SK-N-SH treated with all-trans-retinoic acid at 6 μM for 48 hours (cell line): Measurements from ENCODE around the gene TNIK.

Experiments used
- ATAC-seq: fragments of 200-7000 bp; cut with Tn5 transposase; 3 replicates; pipeline ENCODE4 v1.9.1; 2020; ENCODE audit warnings: mild to moderate bottlenecking, moderate library complexity
- ARNTL ChIP-seq: fragments of 450-650 bp; formaldehyde crosslinking; IDR thresholded peaks from 2 replicates; pipeline ENCODE4 v1.5.0; 2020; ENCODE audit warnings: low read depth, mild to moderate bottlenecking, moderate library complexity, borderline replicate concordance
- BACH2 ChIP-seq: fragments of 250-450 bp; sonication (Bioruptor Pico); IDR thresholded peaks from 2 replicates; pipeline ENCODE4 v1.9.0; 2021; ENCODE audit warnings: mild to moderate bottlenecking, borderline replicate concordance
- CSDC2 ChIP-seq: fragments of 250-450 bp; sonication (Bioruptor Pico); IDR thresholded peaks from 2 replicates; pipeline ENCODE4 v1.5.0; 2020; ENCODE audit warnings: mild to moderate bottlenecking, moderate library complexity
- ESRRG ChIP-seq: fragments of 250-450 bp; sonication (Bioruptor Pico); IDR thresholded peaks from 2 replicates; pipeline ENCODE4 v1.6.1; 2021; ENCODE audit warnings: mild to moderate bottlenecking
- GLIS3 ChIP-seq: fragments of 250-450 bp; sonication (Bioruptor Pico); IDR thresholded peaks from 2 replicates; pipeline ENCODE4 v1.5.0; 2020; ENCODE audit warnings: mild to moderate bottlenecking, moderate library complexity
- ISL1 ChIP-seq: fragments of 250-450 bp; sonication (Bioruptor Pico); IDR thresholded peaks from 2 replicates; pipeline ENCODE4 v2.1.2; 2022; ENCODE audit warnings: mild to moderate bottlenecking, moderate library complexity
- OSR1 ChIP-seq: fragments of 250-450 bp; sonication (Bioruptor Pico); IDR thresholded peaks from 2 replicates; pipeline ENCODE4 v1.8.0; 2022; ENCODE audit warnings: moderate library complexity, mild to moderate bottlenecking, inconsistent platforms
- PPARA ChIP-seq: fragments of 250-450 bp; sonication (Bioruptor Pico); IDR thresholded peaks from 2 replicates; pipeline ENCODE4 v1.5.0; 2020; ENCODE audit warnings: mild to moderate bottlenecking, borderline replicate concordance
- RARB ChIP-seq: fragments of 250-450 bp; sonication (Bioruptor Pico); IDR thresholded peaks from 2 replicates; pipeline ENCODE4 v1.8.0; 2021; ENCODE audit warnings: mild to moderate bottlenecking, moderate library complexity
- SNAI2 ChIP-seq: fragments of 250-450 bp; sonication (Bioruptor Pico); IDR thresholded peaks from 2 replicates; pipeline ENCODE4 v1.5.0; 2020; ENCODE audit warnings: mild to moderate bottlenecking, moderate library complexity
- TCF4 ChIP-seq: fragments of 250-450 bp; sonication (Bioruptor Pico); IDR thresholded peaks from 2 replicates; pipeline ENCODE4 v1.8.0; 2021; ENCODE audit warnings: mild to moderate bottlenecking, moderate library complexity, borderline replicate concordance
- TOX ChIP-seq: fragments of 250-450 bp; sonication (Bioruptor Pico); IDR thresholded peaks from 2 replicates; pipeline ENCODE4 v1.8.0; 2021; ENCODE audit warnings: mild to moderate bottlenecking, moderate library complexity, borderline replicate concordance
- ZC3H10 ChIP-seq: fragments of 250-450 bp; sonication (Bioruptor Pico); IDR thresholded peaks from 2 replicates; pipeline ENCODE4 v1.5.1; 2021; ENCODE audit warnings: mild to moderate bottlenecking, moderate library complexity
- ZFP3 ChIP-seq: fragments of 250-450 bp; sonication (Bioruptor Pico); IDR thresholded peaks from 2 replicates; pipeline ENCODE4 v1.5.0; 2020; ENCODE audit warnings: mild to moderate bottlenecking, moderate library complexity
- ZFP30 ChIP-seq: fragments of 450-650 bp; formaldehyde crosslinking; IDR thresholded peaks from 2 replicates; pipeline ENCODE4 v1.5.0; 2022; ENCODE audit warnings: mild to moderate bottlenecking, moderate library complexity
- ZNF565 ChIP-seq: fragments of 450-650 bp; formaldehyde crosslinking; conservative IDR thresholded peaks from 2 replicates; pipeline ENCODE4 v1.5.0; 2020; ENCODE audit warnings: low read depth, mild to moderate bottlenecking, moderate library complexity
- ZNF70 ChIP-seq: fragments of 450-650 bp; formaldehyde crosslinking; IDR thresholded peaks from 2 replicates; pipeline ENCODE4 v1.5.0; 2020; ENCODE audit warnings: mild to moderate bottlenecking, moderate library complexity
- ZNF8 ChIP-seq: fragments of 450-650 bp; formaldehyde crosslinking; IDR thresholded peaks from 2 replicates; pipeline ENCODE4 v1.5.0; 2020; ENCODE audit warnings: mild to moderate bottlenecking, moderate library complexity
- TF ChIP-seq, protein P1 (sequence below): fragments of 250-450 bp; sonication (Bioruptor Pico); IDR thresholded peaks from 2 replicates; pipeline ENCODE4 v1.5.1; 2021; ENCODE audit warnings: mild to moderate bottlenecking, moderate library complexity
- TF ChIP-seq, protein P2 (sequence below): fragments of 250-450 bp; sonication (Bioruptor Pico); IDR thresholded peaks from 2 replicates; pipeline ENCODE4 v1.5.1; 2020; ENCODE audit warnings: low read depth, mild to moderate bottlenecking, moderate library complexity
- TF ChIP-seq, protein P3 (sequence below): fragments of 250-450 bp; sonication (Bioruptor Pico); IDR thresholded peaks from 2 replicates; pipeline ENCODE4 v1.8.0; 2020; ENCODE audit warnings: mild to moderate bottlenecking, moderate library complexity, borderline replicate concordance

The TNIK gene

DNA sequence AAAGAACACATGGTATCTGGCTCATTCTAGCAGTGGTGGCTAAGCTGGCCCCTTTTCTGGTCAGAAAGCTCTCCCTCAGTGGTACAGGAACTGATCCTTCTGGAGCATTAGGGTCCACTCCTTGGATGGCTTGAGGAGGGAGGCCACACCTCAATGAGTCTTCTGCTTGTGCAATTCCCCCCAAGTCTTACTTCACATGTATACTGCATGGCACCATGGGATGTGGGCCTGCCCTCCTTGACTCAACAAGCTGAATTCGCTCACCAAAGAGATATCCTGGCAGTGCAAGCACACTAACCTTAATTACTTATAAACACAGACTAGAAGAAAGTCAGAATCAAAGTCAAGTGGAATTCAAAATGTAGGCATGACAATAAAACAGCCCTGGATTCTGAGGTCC, 299.9 kb downstream of the TNIK start:
- TF ChIP-seq BACH2 (CRISPR knock-in tag) (no peak), ZNF565 (no peak), CSDC2 (no peak), ZNF8 (CRISPR knock-in tag) (no peak), OSR1 (CRISPR knock-in tag) (no peak), TCF4 (CRISPR knock-in tag) (no peak), ZFP3 (CRISPR knock-in tag) (no peak), ISL1 (CRISPR knock-in tag) (no peak)
- TF ChIP-seq, protein P1, sequence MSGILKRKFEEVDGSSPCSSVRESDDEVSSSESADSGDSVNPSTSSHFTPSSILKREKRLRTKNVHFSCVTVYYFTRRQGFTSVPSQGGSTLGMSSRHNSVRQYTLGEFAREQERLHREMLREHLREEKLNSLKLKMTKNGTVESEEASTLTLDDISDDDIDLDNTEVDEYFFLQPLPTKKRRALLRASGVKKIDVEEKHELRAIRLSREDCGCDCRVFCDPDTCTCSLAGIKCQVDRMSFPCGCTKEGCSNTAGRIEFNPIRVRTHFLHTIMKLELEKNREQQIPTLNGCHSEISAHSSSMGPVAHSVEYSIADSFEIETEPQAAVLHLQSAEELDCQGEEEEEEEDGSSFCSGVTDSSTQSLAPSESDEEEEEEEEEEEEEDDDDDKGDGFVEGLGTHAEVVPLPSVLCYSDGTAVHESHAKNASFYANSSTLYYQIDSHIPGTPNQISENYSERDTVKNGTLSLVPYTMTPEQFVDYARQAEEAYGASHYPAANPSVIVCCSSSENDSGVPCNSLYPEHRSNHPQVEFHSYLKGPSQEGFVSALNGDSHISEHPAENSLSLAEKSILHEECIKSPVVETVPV (CRISPR knock-in tag), result no peak

DNA sequence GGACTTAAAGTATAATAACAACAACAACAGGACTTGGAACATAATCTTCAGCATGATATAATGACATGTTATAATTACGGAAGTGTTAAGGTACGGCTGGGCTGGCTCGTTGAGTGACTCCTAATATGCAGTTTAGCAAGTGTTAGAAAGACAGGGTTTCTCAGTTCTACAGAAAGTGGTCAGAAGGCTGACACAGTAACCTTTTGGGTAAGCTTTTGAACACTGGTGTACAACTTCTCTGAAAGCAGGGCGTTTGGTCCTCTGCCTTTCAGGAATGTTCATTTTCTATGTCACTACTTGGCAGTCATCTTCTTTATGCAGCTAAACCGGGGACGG, 300.4 kb downstream of the TNIK start:
- no peak for ATAC-seq
- TF ChIP-seq, protein P2, sequence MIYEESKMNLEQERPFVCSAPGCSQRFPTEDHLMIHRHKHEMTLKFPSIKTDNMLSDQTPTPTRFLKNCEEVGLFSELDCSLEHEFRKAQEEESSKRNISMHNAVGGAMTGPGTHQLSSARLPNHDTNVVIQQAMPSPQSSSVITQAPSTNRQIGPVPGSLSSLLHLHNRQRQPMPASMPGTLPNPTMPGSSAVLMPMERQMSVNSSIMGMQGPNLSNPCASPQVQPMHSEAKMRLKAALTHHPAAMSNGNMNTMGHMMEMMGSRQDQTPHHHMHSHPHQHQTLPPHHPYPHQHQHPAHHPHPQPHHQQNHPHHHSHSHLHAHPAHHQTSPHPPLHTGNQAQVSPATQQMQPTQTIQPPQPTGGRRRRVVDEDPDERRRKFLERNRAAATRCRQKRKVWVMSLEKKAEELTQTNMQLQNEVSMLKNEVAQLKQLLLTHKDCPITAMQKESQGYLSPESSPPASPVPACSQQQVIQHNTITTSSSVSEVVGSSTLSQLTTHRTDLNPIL, result no peak
- TF ChIP-seq ZFP3 (CRISPR knock-in tag), result no peak
- no peak for TF ChIP-seq TCF4 (CRISPR knock-in tag)
- no peak for TF ChIP-seq ISL1 (CRISPR knock-in tag)
- TF ChIP-seq ESRRG, result no peak
- TF ChIP-seq OSR1 (CRISPR knock-in tag), result no peak
- TF ChIP-seq GLIS3 (CRISPR knock-in tag), result no peak
- no peak for TF ChIP-seq ZC3H10 (CRISPR knock-in tag)
- no peak for TF ChIP-seq PPARA (CRISPR knock-in tag)
- no peak for TF ChIP-seq SNAI2 (CRISPR knock-in tag)

More for the DNA sequence above, 299.9 kb downstream of the TNIK start:
- ATAC-seq, result no peak

DNA sequence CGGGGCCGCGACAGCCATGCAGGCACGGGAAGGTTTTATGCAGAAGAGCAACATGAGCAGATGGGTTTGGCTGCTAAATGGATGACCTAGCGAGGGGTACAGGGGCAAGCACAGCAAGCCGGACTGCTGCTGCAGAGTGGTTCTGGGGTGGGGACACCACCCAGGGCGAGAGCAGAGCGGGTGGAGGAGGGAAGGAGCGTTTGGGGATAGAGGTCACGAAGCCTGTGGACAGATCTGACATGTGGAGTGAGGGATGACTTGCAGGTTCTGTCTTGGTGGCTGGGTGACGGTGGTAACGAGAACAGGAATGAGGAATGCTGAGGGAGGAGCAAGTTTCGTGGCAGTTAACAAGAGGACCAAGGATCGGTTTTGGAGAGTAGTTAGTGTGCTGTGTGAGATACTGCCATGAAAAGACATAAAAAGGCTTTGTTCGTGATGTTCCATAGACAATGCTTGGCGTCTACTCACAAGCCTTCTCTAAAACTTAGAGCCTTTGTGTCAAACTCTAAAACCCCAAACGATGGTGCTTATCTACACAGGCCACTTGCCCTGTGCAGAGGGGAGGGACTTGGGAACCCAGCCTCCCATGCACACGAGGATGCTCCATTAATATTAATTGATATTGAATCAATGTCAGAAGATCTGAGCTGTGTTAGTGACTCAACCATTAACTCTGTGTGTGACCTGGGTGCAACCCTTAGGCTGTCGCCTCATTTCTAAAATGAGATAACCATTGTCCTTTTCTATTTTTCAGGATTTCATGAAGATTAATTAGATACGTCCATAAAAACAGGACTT, 301.0 kb downstream of the TNIK start:
- ATAC-seq, result no peak
- no peak for TF ChIP-seq ISL1 (CRISPR knock-in tag)
- no peak for TF ChIP-seq GLIS3 (CRISPR knock-in tag)
- TF ChIP-seq, protein P1 (CRISPR knock-in tag), result no peak
- no peak for TF ChIP-seq RARB (CRISPR knock-in tag)
- no peak for TF ChIP-seq CSDC2
- TF ChIP-seq ZFP3 (CRISPR knock-in tag), result no peak
- no peak for TF ChIP-seq ZFP30
- no peak for TF ChIP-seq ZNF8 (CRISPR knock-in tag)
- TF ChIP-seq, protein P2, result no peak
- no peak for TF ChIP-seq TOX (CRISPR knock-in tag)
- no peak for TF ChIP-seq BACH2 (CRISPR knock-in tag)
- no peak for TF ChIP-seq PPARA (CRISPR knock-in tag)
- TF ChIP-seq TCF4 (CRISPR knock-in tag), result no peak
- TF ChIP-seq ARNTL, result no peak
- TF ChIP-seq, protein P3, sequence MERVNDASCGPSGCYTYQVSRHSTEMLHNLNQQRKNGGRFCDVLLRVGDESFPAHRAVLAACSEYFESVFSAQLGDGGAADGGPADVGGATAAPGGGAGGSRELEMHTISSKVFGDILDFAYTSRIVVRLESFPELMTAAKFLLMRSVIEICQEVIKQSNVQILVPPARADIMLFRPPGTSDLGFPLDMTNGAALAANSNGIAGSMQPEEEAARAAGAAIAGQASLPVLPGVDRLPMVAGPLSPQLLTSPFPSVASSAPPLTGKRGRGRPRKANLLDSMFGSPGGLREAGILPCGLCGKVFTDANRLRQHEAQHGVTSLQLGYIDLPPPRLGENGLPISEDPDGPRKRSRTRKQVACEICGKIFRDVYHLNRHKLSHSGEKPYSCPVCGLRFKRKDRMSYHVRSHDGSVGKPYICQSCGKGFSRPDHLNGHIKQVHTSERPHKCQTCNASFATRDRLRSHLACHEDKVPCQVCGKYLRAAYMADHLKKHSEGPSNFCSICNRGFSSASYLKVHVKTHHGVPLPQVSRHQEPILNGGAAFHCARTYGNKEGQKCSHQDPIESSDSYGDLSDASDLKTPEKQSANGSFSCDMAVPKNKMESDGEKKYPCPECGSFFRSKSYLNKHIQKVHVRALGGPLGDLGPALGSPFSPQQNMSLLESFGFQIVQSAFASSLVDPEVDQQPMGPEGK (CRISPR knock-in tag), result no peak
- TF ChIP-seq ZNF70, result no peak
- no peak for TF ChIP-seq OSR1 (CRISPR knock-in tag)
- TF ChIP-seq ZC3H10 (CRISPR knock-in tag), result no peak
